GM19328 (cell line): ENCODE data around the gene NTRK3.
"Not testable (repeated sequence)": the region's sequence is repeated elsewhere in the genome, so short reads cannot be mapped to it uniquely, and the experiment has no call there.

ENCODE experiments used
- ATAC-seq: cut with Tn5 transposase; IDR thresholded peaks from one replicate; pipeline ENCODE4 v1.9.1; 2021; ENCODE audit warnings: mild to moderate bottlenecking, moderate library complexity; ENCODE audit not compliant: unreplicated experiment

Gene NTRK3

GRCh38 chr15:87850916-87851315 lies 405.6 kb downstream of the NTRK3 start:
- no peak for ATAC-seq

- ATAC-seq: no peak
Measured at GRCh38 chr15:87849181-87849580, 407.4 kb downstream of the NTRK3 start.

GRCh38 chr15:87848012-87848411 lies 408.5 kb downstream of the NTRK3 start:
- no peak for ATAC-seq

- ATAC-seq: no peak
Measured at GRCh38 chr15:87846746-87847145, 409.8 kb downstream of the NTRK3 start.

- no peak for ATAC-seq
Measured at GRCh38 chr15:87843312-87843711, 413.2 kb downstream of the NTRK3 start.

- ATAC-seq: no peak
Measured at GRCh38 chr15:87841426-87841998, 415.0 kb downstream of the NTRK3 start.

GRCh38 chr15:87835830-87836229 lies 420.7 kb downstream of the NTRK3 start:
- not testable (repeated sequence) for ATAC-seq

GRCh38 chr15:87833333-87833732 lies 423.2 kb downstream of the NTRK3 start:
- not testable (repeated sequence) for ATAC-seq

- no peak for ATAC-seq
Measured at GRCh38 chr15:87829332-87830050, 427.0 kb downstream of the NTRK3 start.

GRCh38 chr15:87828608-87829007 lies 427.9 kb downstream of the NTRK3 start:
- no peak for ATAC-seq

GRCh38 chr15:87827131-87827530 lies 429.4 kb downstream of the NTRK3 start:
- no peak for ATAC-seq

GRCh38 chr15:87826119-87826747 lies 430.3 kb downstream of the NTRK3 start:
- no peak for ATAC-seq

GRCh38 chr15:87818756-87819155 lies 437.8 kb downstream of the NTRK3 start:
- ATAC-seq: no peak

- no peak for ATAC-seq
Measured at GRCh38 chr15:87817553-87817952, 439.0 kb downstream of the NTRK3 start.

GRCh38 chr15:87816811-87817210 lies 439.7 kb downstream of the NTRK3 start:
- no peak for ATAC-seq

- ATAC-seq: no peak
Measured at GRCh38 chr15:87816016-87816415, 440.5 kb downstream of the NTRK3 start.
